Rectal smooth muscle tissue (tissue), 1 donor: ENCODE results near the gene GPC6.

Experiments
- H3K27ac ChIP-seq: one replicate; pipeline ENCODE4 v1.7.0; 2013; ENCODE audit warnings: low read depth, low read length, inconsistent platforms
- H3K27me3 ChIP-seq: one replicate; pipeline ENCODE4 v1.7.0; 2013; ENCODE audit warnings: low read length; ENCODE audit not compliant: control insufficient read depth, insufficient read depth
- H3K36me3 ChIP-seq: one replicate; pipeline ENCODE4 v1.7.0; 2013; ENCODE audit warnings: low read length; ENCODE audit not compliant: control insufficient read depth, insufficient read depth
- H3K4me1 ChIP-seq: one replicate; pipeline ENCODE4 v1.7.0; 2013; ENCODE audit warnings: low read length; ENCODE audit not compliant: control insufficient read depth, insufficient read depth
- H3K4me3 ChIP-seq: one replicate; pipeline ENCODE4 v1.7.0; 2013; ENCODE audit warnings: low read length
- H3K9ac ChIP-seq: one replicate; pipeline ENCODE4 v1.7.0; 2013; ENCODE audit warnings: low read length

The GPC6 gene

GRCh38 chr13:93517658-93518057 is 291.1 kb downstream of the GPC6 start:
- Histone ChIP-seq H3K27ac (no peak overlapping the region), H3K4me1 (no peaks in the 10 kb centered on the region), H3K27me3 (no peaks in the 10 kb centered on the region), H3K4me3 (no peak overlapping the region), H3K36me3 (no peaks in the 10 kb centered on the region), H3K9ac (no peak overlapping the region)

DNA sequence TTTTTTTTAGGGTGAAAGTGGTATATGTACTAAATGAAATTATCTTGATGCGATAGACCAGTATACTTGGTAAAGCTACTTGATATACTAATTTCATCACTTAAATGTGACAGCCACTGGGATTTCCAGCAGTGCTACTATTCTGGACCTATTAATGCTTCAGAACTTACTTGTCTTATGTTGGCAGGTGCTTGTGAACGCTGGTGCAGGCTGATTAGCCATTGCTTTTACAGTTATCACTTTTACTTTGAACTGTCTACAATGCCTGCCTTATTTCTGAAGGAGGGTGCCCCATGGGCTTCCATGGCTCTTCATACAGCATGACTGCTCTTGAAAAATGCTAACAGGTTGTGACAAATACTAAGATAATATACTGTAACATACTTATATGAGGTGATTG is 294.7 kb downstream of the GPC6 start:
- no peaks in the 10 kb centered on the region for H3K4me1 ChIP-seq
- H3K27me3 ChIP-seq, result no peaks in the 10 kb centered on the region
- no peak overlapping the region for H3K27ac ChIP-seq
- no peak overlapping the region for H3K4me3 ChIP-seq
- H3K9ac ChIP-seq, result no peak overlapping the region
- H3K36me3 ChIP-seq, result no peaks in the 10 kb centered on the region

DNA sequence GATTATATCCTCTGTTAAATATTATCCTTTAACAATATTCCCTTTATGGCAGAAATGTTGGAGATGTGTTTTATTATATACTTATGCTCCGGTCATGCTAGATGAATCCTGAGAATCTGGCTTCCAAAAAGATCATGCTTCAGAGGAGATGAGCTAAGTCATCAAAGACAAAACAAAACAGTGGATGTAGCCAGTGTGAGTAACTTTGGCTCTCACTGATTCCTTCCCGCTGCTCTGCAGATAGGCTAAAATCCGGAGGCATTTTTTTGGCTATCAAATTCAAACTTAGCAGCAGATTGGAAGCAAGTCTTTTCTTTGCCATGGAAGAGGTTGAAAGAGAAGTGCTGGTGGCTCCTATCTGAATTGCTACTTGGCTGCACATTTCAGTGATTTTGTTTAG is 295.9 kb downstream of the GPC6 start:
- Histone ChIP-seq H3K4me1 (no peaks in the 10 kb centered on the region), H3K9ac (no peak overlapping the region), H3K36me3 (no peaks in the 10 kb centered on the region), H3K27me3 (no peaks in the 10 kb centered on the region), H3K4me3 (no peak overlapping the region), H3K27ac (no peak overlapping the region)

DNA sequence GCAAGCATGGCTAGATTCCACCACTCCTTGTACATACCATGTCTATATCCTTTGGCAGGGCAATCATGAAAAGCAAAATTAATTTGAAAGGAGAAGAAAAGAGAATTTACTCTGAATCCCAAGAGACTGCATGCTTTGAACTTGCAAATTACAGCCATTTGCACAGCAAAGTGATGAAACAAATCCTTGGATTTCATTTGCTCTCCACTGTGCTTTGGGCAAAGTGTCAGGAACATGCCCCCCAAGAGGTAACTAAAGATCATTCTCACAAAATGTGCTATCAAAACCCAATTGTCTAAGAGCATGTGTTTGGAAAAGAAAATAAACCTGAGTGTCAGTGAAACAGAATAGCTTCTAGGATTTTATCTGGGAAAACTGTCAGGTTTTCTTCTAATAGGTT is 298.5 kb downstream of the GPC6 start:
- no peak overlapping the region for H3K9ac ChIP-seq

DNA sequence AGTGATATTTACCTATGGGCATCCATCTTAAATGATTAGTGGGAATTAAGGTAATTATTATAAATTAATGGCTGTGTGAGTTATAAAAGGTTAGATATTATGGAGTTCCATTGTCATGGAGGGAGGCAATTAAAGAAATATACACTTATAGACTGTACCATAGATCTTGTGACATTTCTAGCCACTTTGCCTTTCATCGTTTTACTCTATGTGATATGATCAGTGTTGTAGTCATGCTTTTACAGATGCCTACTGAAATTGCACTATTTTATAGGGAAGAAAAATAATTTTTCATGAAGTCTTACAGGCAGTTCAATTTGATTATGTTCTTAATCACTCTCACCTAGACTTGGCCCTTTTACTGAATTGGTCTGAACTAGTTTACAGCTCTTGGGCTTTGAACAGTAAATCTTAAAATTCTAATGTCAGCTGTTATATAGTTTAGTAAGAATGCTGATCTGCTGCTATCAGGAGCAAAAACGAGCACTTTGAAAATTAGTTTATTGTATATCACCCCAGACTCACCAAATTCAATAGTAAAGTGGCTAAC is 301.2 kb downstream of the GPC6 start:
- H3K27ac ChIP-seq, result no peak overlapping the region
- no peaks in the 10 kb centered on the region for H3K4me1 ChIP-seq

More for the DNA sequence above, 298.5 kb downstream of the GPC6 start:
- Histone ChIP-seq H3K27me3 (no peaks in the 10 kb centered on the region), H3K27ac (no peak overlapping the region), H3K4me1 (no peaks in the 10 kb centered on the region), H3K36me3 (no peaks in the 10 kb centered on the region), H3K4me3 (no peak overlapping the region)

DNA sequence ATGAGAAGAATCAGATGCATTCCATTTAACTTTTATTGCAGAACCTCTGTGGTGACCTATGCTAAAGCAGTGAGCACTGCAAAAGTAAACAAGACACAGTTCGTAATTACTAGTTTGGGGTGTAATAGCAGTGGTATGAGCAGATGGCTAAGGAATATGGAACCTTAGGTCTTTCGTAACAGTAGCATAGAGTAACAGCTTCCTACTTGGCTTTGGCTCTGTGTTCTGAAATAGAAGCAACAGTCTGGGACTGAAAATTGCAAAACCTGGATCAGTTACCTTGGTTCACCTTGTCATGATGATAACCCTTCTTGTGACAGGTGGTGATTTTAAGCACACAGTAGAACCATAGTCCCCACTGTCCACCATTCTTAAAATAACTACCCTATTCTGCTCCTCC is 303.4 kb downstream of the GPC6 start:
- Histone ChIP-seq H3K4me3 (no peak overlapping the region), H3K4me1 (no peaks in the 10 kb centered on the region), H3K36me3 (no peaks in the 10 kb centered on the region), H3K27me3 (no peaks in the 10 kb centered on the region), H3K27ac (no peak overlapping the region), H3K9ac (no peak overlapping the region)

More for the DNA sequence above, 301.2 kb downstream of the GPC6 start:
- Histone ChIP-seq H3K9ac (no peak overlapping the region), H3K36me3 (no peaks in the 10 kb centered on the region), H3K4me3 (no peak overlapping the region), H3K27me3 (no peaks in the 10 kb centered on the region)

- Histone ChIP-seq H3K36me3 (no peaks in the 10 kb centered on the region), H3K4me3 (no peak overlapping the region), H3K27ac (no peak overlapping the region), H3K27me3 (no peaks in the 10 kb centered on the region), H3K4me1 (no peaks in the 10 kb centered on the region), H3K9ac (no peak overlapping the region)
Observed at GRCh38 chr13:93534181-93534700, 307.6 kb downstream of the GPC6 start.

DNA sequence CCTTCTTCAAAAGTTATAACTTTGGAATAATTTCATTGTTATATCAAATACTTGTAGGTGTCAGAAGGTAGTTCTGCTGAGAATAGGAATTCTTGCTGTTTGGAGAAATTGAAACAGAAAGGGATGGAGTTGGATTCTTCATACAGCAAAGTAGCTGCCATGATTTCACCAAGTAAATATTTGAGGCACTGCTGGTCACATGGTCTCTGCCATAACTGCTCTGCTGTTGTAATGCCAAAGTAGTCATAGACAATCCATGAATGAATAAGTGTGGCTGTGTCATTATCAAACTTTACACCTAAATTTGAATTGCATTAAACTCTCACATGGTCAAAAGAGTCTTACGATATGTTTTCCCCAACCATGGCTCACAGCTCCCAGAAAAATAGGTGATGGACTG is 308.6 kb downstream of the GPC6 start:
- Histone ChIP-seq H3K36me3 (no peaks in the 10 kb centered on the region), H3K4me1 (no peaks in the 10 kb centered on the region), H3K27ac (no peak overlapping the region), H3K27me3 (no peaks in the 10 kb centered on the region), H3K4me3 (no peak overlapping the region), H3K9ac (no peak overlapping the region)

DNA sequence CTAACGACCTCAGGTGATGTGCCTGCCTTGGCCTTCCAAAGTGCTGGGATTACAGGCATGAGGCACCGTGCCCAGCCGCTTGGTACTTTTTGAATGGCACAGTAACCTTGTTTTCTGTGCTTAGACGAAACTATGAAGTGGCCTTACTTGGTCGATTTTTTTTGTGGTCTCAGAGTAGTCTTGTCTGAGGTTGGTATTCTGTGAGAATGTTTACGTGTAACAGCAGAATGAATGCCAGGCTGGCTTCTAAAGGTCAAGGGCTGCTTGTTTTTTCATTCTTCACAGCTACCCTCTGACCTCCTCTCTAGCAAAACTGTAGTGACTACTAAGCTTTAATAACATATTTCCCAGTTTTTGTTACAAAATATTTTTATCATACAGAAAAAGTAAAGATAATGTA is 313.3 kb downstream of the GPC6 start:
- H3K27ac ChIP-seq, result no peak overlapping the region
- no peaks in the 10 kb centered on the region for H3K36me3 ChIP-seq
- no peak overlapping the region for H3K4me3 ChIP-seq
- no peaks in the 10 kb centered on the region for H3K27me3 ChIP-seq
- H3K9ac ChIP-seq, result no peak overlapping the region
- H3K4me1 ChIP-seq, result no peaks in the 10 kb centered on the region

- H3K9ac ChIP-seq, result no peak overlapping the region
- no peaks in the 10 kb centered on the region for H3K27me3 ChIP-seq
- H3K27ac ChIP-seq, result no peak overlapping the region
- no peak overlapping the region for H3K4me3 ChIP-seq
- H3K36me3 ChIP-seq, result no peaks in the 10 kb centered on the region
- H3K4me1 ChIP-seq, result no peaks in the 10 kb centered on the region
Observed at GRCh38 chr13:93547886-93548285, 321.3 kb downstream of the GPC6 start.

DNA sequence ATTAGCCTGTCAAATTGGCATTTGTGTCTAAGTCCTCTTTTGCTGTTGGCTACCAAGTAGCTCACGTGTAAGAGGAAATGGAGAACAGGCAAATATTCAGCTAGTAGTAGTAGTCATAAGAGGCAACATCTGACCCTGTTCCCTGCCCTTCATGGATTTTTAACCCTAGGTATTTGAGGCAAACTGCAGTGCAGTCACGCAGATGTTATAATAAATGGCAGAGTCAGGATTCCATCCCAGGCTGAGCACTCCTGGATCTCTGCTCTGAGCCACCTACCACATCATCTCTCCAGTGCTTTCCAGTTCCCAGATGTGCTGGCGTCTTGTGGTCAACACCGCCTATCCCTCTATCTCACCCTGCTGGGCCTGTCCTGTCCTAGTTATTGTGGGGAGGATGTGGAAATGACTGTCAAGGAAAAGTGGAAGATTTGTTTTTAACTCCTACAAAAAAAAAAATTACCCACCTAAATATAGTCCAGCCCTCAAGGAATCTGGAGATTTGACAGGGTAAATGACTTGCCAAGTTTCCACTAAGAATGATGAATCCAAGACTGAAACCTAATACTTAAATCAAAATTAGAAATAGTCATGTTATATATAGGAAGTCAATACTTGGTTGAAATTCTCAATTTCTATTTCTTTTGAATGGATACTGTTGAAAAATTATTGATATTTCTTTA is 322.9 kb downstream of the GPC6 start:
- Histone ChIP-seq H3K4me1 (no peaks in the 10 kb centered on the region), H3K27ac (no peak overlapping the region), H3K9ac (no peak overlapping the region), H3K27me3 (no peaks in the 10 kb centered on the region), H3K4me3 (no peak overlapping the region), H3K36me3 (no peaks in the 10 kb centered on the region)

GRCh38 chr13:93550236-93550635 is 323.6 kb downstream of the GPC6 start:
- H3K4me3 ChIP-seq, result no peak overlapping the region
- no peak overlapping the region for H3K9ac ChIP-seq
- no peaks in the 10 kb centered on the region for H3K27me3 ChIP-seq
- no peaks in the 10 kb centered on the region for H3K4me1 ChIP-seq
- H3K27ac ChIP-seq, result no peak overlapping the region
- no peaks in the 10 kb centered on the region for H3K36me3 ChIP-seq

GRCh38 chr13:93552596-93552995 is 326.0 kb downstream of the GPC6 start:
- Histone ChIP-seq H3K4me3 (no peak overlapping the region), H3K36me3 (no peaks in the 10 kb centered on the region), H3K4me1 (no peaks in the 10 kb centered on the region), H3K9ac (no peak overlapping the region), H3K27ac (no peak overlapping the region), H3K27me3 (no peaks in the 10 kb centered on the region)
